GM19455 (cell line): ENCODE data around the gene UNC45B.
"Not testable (repeated sequence)": the region's sequence is repeated elsewhere in the genome, so short reads cannot be mapped to it uniquely, and the experiment has no call there.

Experiments
- ATAC-seq: cut with Tn5 transposase; IDR thresholded peaks from one replicate; pipeline ENCODE4 v1.9.1; 2021; ENCODE audit not compliant: unreplicated experiment

The UNC45B gene

GRCh38 chr17:35147375-35147905, at the start of gene UNC45B:
UNC45B (plus strand) TSS chr17:35147817; CDS start chr17:35148264, 447 bp downstream.
- ATAC-seq: no peak

GRCh38 chr17:35099908-35100307, 47.7 kb upstream of the UNC45B start:
- ATAC-seq: no peak

- ATAC-seq: no peak
These were observed 46.6 kb upstream of the UNC45B start for GRCh38 chr17:35101036-35101435.

- no peak for ATAC-seq
These were observed 45.9 kb upstream of the UNC45B start for GRCh38 chr17:35101725-35102124.

- ATAC-seq: no peak
These were observed 44.3 kb upstream of the UNC45B start for GRCh38 chr17:35103271-35103670.

- ATAC-seq: no peak
These were observed 42.7 kb upstream of the UNC45B start for GRCh38 chr17:35104844-35105450.

GRCh38 chr17:35110791-35111190, 36.8 kb upstream of the UNC45B start:
- ATAC-seq: not testable (repeated sequence)

GRCh38 chr17:35116845-35117244, 30.8 kb upstream of the UNC45B start:
- no peak for ATAC-seq

- no peak for ATAC-seq
These were observed 29.6 kb upstream of the UNC45B start for GRCh38 chr17:35117984-35118383.

- ATAC-seq: peak; percentile 81
These were observed 28.0 kb upstream of the UNC45B start, which contains the start of gene RAD51D for GRCh38 chr17:35119370-35120165. RAD51D (minus strand) TSS chr17:35119860; CDS start chr17:35119613, 247 bp downstream.

- no peak for ATAC-seq
These were observed 26.3 kb upstream of the UNC45B start, which contains the start of gene FNDC8 for GRCh38 chr17:35121315-35121714. FNDC8 (plus strand) TSS chr17:35121615; CDS start chr17:35121694, 79 bp downstream.

- no peak for ATAC-seq
These were observed 19.7 kb upstream of the UNC45B start for GRCh38 chr17:35127751-35128514.

- ATAC-seq: no peak
These were observed 18.3 kb upstream of the UNC45B start for GRCh38 chr17:35129154-35129972.

- no peak for ATAC-seq
These were observed 17.7 kb upstream of the UNC45B start for GRCh38 chr17:35129973-35130351.

- no peak for ATAC-seq
These were observed 17.2 kb upstream of the UNC45B start for GRCh38 chr17:35130392-35130791.

- no peak for ATAC-seq
These were observed 15.5 kb upstream of the UNC45B start for GRCh38 chr17:35132099-35132498.

- ATAC-seq: no peak
These were observed 14.6 kb upstream of the UNC45B start for GRCh38 chr17:35132816-35133550.

GRCh38 chr17:35135322-35135721, 12.3 kb upstream of the UNC45B start:
- ATAC-seq: no peak

GRCh38 chr17:35138218-35138617, 9.4 kb upstream of the UNC45B start:
- no peak for ATAC-seq
